PFSK-1 (cell line): ENCODE results near the gene TTLL7.

Experiments used
- POLR2AphosphoS5 ChIP-seq: IDR thresholded peaks from 2 replicates; pipeline ENCODE4 v1.6.1; 2012; ENCODE audit warnings: low read depth, mild to moderate bottlenecking, control low read depth, low read length, moderate library complexity
- REST ChIP-seq, 2 experiments: IDR thresholded peaks; 2 replicates each; pipeline versions ENCODE4 v1.6.1 to v1.8.0; 2011 to 2012; ENCODE audit warnings: low read depth in 2 of 2, low read length in 2 of 2, control low read depth in 1 of 2, inconsistent platforms in 1 of 2, mild to moderate bottlenecking in 1 of 2, moderate library complexity in 1 of 2; ENCODE audit not compliant: insufficient read depth in 1 of 2
- SIN3A ChIP-seq: IDR thresholded peaks from 2 replicates; pipeline ENCODE4 v1.6.1; 2012; ENCODE audit warnings: mild to moderate bottlenecking, low read length, moderate library complexity, borderline replicate concordance; ENCODE audit not compliant: insufficient read depth

GRCh38 chr1:83901547-83902155 lies 97.3 kb downstream of the TTLL7 start:
- TF ChIP-seq REST (IDR thresholded peaks at IDR 0.05; ENCODE audit: insufficient read depth in 1 of 2, low read depth in 2 of 2, low read length in 2 of 2) (no peak), POLR2AphosphoS5 (no peak), SIN3A (no peak)
